PC-3 (cell line): Measurements from ENCODE around the gene CDRT4. TPM values are rescaled to one million over a fixed set of nuclear protein-coding genes. Genes with fewer than 3 reads are reported as not detected.

Experiments used
- ATAC-seq: fragments of 200-7000 bp; cut with Tn5 transposase; 2 replicates; pipeline ENCODE4 v1.9.1; 2020; ENCODE audit warnings: mild to moderate bottlenecking, moderate library complexity
- BruUV-seq: library from RNA; stranded (reverse); fragments of 400-500 nt; replicated peaks from 2 replicates; lab custom pipeline; 2021; lab: Mats Ljungman, UMichigan
- CTCF ChIA-PET: fragments of 300-600 bp; sonication (Branson Sonifier 250); formaldehyde crosslinking; loops from one replicate; lab custom pipeline; 2022; ENCODE audit warnings: antibody characterized with exemption; lab: Charles Lee
- POLR2A ChIA-PET: fragments of 300-600 bp; sonication (Branson Sonifier 250); formaldehyde crosslinking; loops from one replicate; lab custom pipeline; 2022; ENCODE audit warnings: antibody characterized with exemption; ENCODE audit not compliant: unreplicated experiment; lab: Charles Lee
- DNase-seq: peaks from one replicate; pipeline ENCODE4 v3.0.0-alpha.2; 2015
- H2AFZ ChIP-seq: fragments of 300-600 bp; sonication (generic); 2 replicates; pipeline ENCODE4 v1.6.0; 2016; ENCODE audit warnings: antibody characterized with exemption, low read length
- H3F3A ChIP-seq: fragments of 300-600 bp; sonication (generic); one replicate; pipeline ENCODE4 v1.6.0; 2017; ENCODE audit warnings: antibody characterized with exemption, low read length, control low read depth, mild to moderate bottlenecking; ENCODE audit not compliant: unreplicated experiment
- H3K27ac ChIP-seq: fragments of 300-600 bp; sonication (generic); 2 replicates; pipeline ENCODE4 v1.5.1; 2016; ENCODE audit warnings: mild to moderate bottlenecking, low read length
- H3K27me3 ChIP-seq: fragments of 300-600 bp; sonication (generic); 2 replicates; pipeline ENCODE4 v1.6.1; 2016; ENCODE audit warnings: low read length, mixed read lengths
- H3K36me3 ChIP-seq: fragments of 300-600 bp; sonication (generic); 2 replicates; pipeline ENCODE4 v1.6.1; 2016; ENCODE audit warnings: low read depth, mixed run types, low read length, mixed read lengths
- H3K4me1 ChIP-seq: fragments of 300-600 bp; sonication (generic); 2 replicates; pipeline ENCODE4 v1.5.1; 2016; ENCODE audit warnings: low read length; ENCODE audit not compliant: insufficient read depth
- H3K4me2 ChIP-seq: fragments of 300-600 bp; sonication (generic); 2 replicates; pipeline ENCODE4 v1.6.0; 2016; ENCODE audit warnings: low read length
- H3K4me3 ChIP-seq: fragments of 300-600 bp; sonication (generic); 2 replicates; pipeline ENCODE4 v1.5.1; 2016; ENCODE audit warnings: mild to moderate bottlenecking, low read length, mixed read lengths
- H3K79me2 ChIP-seq: fragments of 300-600 bp; sonication (generic); 2 replicates; pipeline ENCODE4 v1.6.1; 2017; ENCODE audit warnings: low read length, mixed read lengths
- H3K9ac ChIP-seq: fragments of 300-600 bp; sonication (generic); 2 replicates; pipeline ENCODE4 v1.6.0; 2016; ENCODE audit warnings: mild to moderate bottlenecking, low read length
- H3K9me2 ChIP-seq: fragments of 300-600 bp; sonication (generic); replicated peaks from 2 replicates; pipeline ENCODE4 v1.6.1; 2016; ENCODE audit warnings: mixed run types, low read length, mixed read lengths
- H3K9me3 ChIP-seq: fragments of 300-600 bp; sonication (generic); 2 replicates; pipeline ENCODE4 v1.6.1; 2016; ENCODE audit warnings: low read length, mixed read lengths
- H4K20me1 ChIP-seq: fragments of 300-600 bp; sonication (generic); 2 replicates; pipeline ENCODE4 v1.6.1; 2016; ENCODE audit warnings: low read length, mixed read lengths
- EZH2 ChIP-seq: fragments of 300-600 bp; sonication (generic); IDR thresholded peaks from one replicate; pipeline ENCODE4 v1.6.1; 2017; ENCODE audit warnings: antibody characterized with exemption, mild to moderate bottlenecking, low read length; ENCODE audit not compliant: unreplicated experiment
- EZH2phosphoT487 ChIP-seq: fragments of 300-600 bp; sonication (generic); IDR thresholded peaks from 2 replicates; pipeline ENCODE4 v1.6.1; 2018; ENCODE audit warnings: mild to moderate bottlenecking, antibody characterized with exemption, low read length, borderline replicate concordance
- intact Hi-C: fragments of 100-400 bp; cut with micrococcal nuclease; formaldehyde crosslinking; loops from 2 replicates; pipeline ENCODE4 v1.9.0; 2023
- total RNA-seq: library from RNA; depleted of rRNA; stranded (reverse); fragments of >200 nt; gene quantifications from 2 replicates; pipeline ENCODE4 v1.2.3, GENCODE V29; 2014
- TF ChIP-seq, protein P1 (sequence below): fragments of 300-600 bp; sonication (generic); conservative IDR thresholded peaks from 2 replicates; pipeline ENCODE4 v1.5.1; 2017; ENCODE audit warnings: antibody characterized with exemption, low read depth, mild to moderate bottlenecking, low read length

The CDRT4 gene
- total RNA-seq, 1 experiment from 2014 or later: 5.0 TPM

DNA sequence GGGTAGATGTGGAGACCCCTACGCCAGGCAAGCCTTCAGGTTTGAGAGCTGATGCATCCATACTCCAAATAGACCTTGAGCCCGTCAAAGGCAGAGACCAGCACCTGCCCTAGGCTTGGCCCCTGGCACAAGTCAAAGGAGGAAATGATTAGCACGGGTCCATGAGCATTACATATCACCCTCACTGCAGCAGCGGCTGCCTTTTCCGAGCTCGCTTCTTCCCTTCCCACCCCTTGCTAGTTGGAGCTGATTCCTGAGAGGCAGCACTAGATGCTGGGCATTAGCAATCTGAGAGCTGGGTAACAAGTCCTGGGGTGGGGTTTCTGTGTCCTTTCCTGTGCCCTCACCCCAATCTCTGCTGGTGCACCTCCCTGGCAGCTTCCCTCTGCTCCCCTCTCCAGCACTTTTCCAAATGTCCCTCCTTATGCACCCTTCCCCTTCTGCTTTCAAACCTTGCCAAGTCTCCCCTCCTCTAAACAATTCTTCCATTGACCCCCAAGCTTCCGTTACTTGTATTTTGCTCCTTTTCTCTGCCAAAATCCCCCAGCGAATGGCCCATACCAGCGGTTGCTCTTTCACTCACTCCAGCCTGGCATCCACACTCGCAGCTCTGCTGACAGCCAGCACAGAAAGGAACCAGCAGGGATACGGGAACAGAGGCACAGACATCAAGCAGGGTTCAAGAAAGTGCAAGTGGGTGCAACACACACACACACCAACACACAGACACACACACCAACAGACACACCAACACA is 3.0 kb downstream of the CDRT4 start:
- H3K4me2 ChIP-seq: no peak overlapping the region
- H3K79me2 ChIP-seq: no peaks in the 10 kb centered on the region
- H3K4me1 ChIP-seq: peaks cover 10% of the 10 kb centered on the region
- intact Hi-C loops: no loop called here
- ATAC-seq (0 out of 2 replicates have a peak, but pooled peaks have one; percentile 14), DNase-seq (no peak)
- H3K4me3 ChIP-seq: no peak overlapping the region
- no peaks in the 10 kb centered on the region for H3K27me3 ChIP-seq
- no peaks in the 10 kb centered on the region for H3K9me3 ChIP-seq
- no peak overlapping the region for H3K27ac ChIP-seq
- no peaks in the 10 kb centered on the region for H4K20me1 ChIP-seq
- H3K9ac ChIP-seq: no peak overlapping the region
- no peak overlapping the region for H2AFZ ChIP-seq
- ChIA-PET POLR2A (no interaction called here), CTCF (no interaction called here)
- no peaks in the 10 kb centered on the region for H3F3A ChIP-seq
- TF ChIP-seq EZH2phosphoT487 (no peak), EZH2 (no peak)
- TF ChIP-seq, protein P1, sequence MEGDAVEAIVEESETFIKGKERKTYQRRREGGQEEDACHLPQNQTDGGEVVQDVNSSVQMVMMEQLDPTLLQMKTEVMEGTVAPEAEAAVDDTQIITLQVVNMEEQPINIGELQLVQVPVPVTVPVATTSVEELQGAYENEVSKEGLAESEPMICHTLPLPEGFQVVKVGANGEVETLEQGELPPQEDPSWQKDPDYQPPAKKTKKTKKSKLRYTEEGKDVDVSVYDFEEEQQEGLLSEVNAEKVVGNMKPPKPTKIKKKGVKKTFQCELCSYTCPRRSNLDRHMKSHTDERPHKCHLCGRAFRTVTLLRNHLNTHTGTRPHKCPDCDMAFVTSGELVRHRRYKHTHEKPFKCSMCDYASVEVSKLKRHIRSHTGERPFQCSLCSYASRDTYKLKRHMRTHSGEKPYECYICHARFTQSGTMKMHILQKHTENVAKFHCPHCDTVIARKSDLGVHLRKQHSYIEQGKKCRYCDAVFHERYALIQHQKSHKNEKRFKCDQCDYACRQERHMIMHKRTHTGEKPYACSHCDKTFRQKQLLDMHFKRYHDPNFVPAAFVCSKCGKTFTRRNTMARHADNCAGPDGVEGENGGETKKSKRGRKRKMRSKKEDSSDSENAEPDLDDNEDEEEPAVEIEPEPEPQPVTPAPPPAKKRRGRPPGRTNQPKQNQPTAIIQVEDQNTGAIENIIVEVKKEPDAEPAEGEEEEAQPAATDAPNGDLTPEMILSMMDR: no peak
- no peaks in the 10 kb centered on the region for H3K9me2 ChIP-seq
- no TSS peak for BruUV-seq
- H3K36me3 ChIP-seq: no peaks in the 10 kb centered on the region

DNA sequence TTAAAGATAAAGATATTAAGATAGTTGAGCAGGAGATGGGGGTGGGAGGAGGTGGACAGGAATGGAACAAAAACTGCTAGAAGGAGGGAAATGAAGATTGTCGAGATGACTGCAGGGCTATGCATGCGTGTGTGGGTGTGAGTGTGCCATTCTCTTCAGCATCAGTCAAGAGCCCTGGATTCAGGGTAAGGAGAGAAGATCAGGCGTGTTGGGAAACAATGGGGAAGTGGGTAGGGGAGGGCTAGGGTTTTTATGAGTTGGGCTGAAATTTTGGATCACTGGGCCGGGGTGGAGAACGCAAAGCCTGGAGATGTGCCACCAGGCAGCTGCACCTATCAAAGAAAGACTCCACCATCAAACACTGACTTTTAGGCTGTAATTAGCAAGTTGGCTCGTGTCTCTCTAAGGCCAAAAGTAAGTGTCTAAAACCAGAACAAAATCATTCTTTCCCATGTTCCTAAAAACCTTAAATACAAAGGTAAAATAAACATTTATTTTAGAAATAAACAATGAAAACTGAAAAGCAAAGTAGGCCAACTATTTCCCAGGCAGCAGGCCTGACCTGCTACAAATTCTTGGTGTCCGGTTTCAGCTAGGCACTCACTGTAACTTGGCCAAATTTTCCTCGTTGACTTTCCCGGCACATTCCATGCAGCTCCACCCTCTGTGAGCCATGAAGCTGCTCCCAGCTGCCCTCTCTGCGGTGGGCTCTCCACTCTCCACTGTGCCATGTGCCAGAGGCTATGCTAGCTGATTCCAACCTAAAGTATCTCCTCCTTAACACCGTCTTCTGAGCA is 4.2 kb downstream of the CDRT4 start:
- peak; percentile 86 for ATAC-seq
- peak overlapping the region; percentile 25; the same call in 1 of the 2 replicates for H3K27ac ChIP-seq

More for the DNA sequence above, 4.2 kb downstream of the CDRT4 start:
- Histone ChIP-seq H3K36me3 (no peaks in the 10 kb centered on the region), H3K9me3 (no peaks in the 10 kb centered on the region), H3K4me1 (peaks cover 10% of the 10 kb centered on the region), H3K4me3 (no peak overlapping the region), H3K79me2 (no peaks in the 10 kb centered on the region), H3K9ac (no peak overlapping the region), H3K4me2 (peak overlapping the region; percentile 8; the same call in 1 of the 2 replicates), H3F3A (no peaks in the 10 kb centered on the region), H3K27me3 (no peaks in the 10 kb centered on the region), H4K20me1 (no peaks in the 10 kb centered on the region), H3K9me2 (no peaks in the 10 kb centered on the region), H2AFZ (peak overlapping the region; percentile 16; the same call in 1 of the 2 replicates)
- intact Hi-C loops: no loop called here
- CTCF ChIA-PET: no interaction called here
- BruUV-seq: no TSS peak
- POLR2A ChIA-PET: no interaction called here
- DNase-seq: peak; percentile 75
- TF ChIP-seq, protein P1: no peak
- TF ChIP-seq EZH2: no peak
- no peak for TF ChIP-seq EZH2phosphoT487
